ENCODE measurements around the gene TARP.

GRCh38 chr7:38321050-38321449, 47.6 kb upstream of the TARP start:
- TF ChIP-seq CTCF (IDR thresholded peaks at IDR 0.05; ENCODE audit: low read depth, low read length) (no peak), EZH2phosphoT487 (IDR thresholded peaks at IDR 0.05; ENCODE audit: low read depth) (no peak)

All from OCI-LY3 (cell line).